Measurements from ENCODE around the gene TMEM94. TPM values are rescaled to one million over a fixed set of nuclear protein-coding genes. Genes with fewer than 3 reads are reported as not detected.

TMEM94 gene
- total and polyA plus RNA-seq, 2 of the 13 experiments (the other 11 are each of a cell fraction or from before 2014, with no cell fraction given), result 32.6 to 134 TPM

DNA sequence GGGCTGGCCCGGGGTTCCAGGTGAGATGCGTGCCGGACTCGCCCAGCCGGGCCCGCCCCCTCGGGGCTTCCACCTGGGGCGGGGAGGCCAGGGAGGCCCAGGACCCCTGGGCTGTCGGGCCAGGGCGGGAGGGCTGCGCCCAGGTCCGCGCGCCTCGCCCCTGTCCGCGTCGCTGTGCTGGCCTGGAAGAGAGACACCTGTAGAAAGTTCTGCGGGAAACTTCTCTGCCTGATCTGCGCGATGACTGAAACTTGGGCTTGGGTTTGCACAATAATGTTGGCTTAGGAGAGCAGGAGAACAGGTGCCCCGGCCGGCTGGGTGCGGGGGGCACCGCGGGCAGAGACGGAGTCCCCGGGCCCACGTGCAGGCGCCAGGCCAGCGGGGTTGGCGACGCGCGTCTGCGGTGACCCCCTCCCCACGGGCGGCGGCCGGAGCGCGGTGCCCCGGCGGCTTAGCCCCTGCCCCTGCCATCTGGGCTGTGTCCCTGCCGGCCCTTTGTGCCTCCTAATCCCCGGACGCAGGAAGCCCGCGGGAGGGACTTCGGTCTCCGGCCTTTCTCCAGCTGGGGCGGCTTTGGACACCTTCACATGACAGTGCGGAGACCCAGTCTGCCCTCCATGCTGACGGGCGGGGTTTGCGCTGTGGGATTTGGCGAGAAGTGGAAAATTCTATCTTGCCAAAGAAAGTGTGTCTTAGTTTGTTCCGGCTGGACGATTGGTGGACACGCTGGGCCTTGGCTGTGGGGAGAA, 69.5 kb downstream of the TMEM94 start (continued):
- TF ChIP-seq FOXJ3 (CRISPR knock-in tag; IDR thresholded peaks at IDR 0.05; ENCODE audit: borderline replicate concordance), result no peak
- no peak for TF ChIP-seq SAFB2 (CRISPR knock-in tag; IDR thresholded peaks at IDR 0.05; ENCODE audit: borderline replicate concordance, low read depth)
- TF ChIP-seq ZNF30 (CRISPR knock-in tag; IDR thresholded peaks at IDR 0.05), result no peak
- no peak for TF ChIP-seq ZNF75D (CRISPR knock-in tag; IDR thresholded peaks at IDR 0.05; ENCODE audit: borderline replicate concordance)
- no peak for TF ChIP-seq HDAC6 (IDR thresholded peaks at IDR 0.05; ENCODE audit: low read depth, low read length)
- TF ChIP-seq, protein P1, sequence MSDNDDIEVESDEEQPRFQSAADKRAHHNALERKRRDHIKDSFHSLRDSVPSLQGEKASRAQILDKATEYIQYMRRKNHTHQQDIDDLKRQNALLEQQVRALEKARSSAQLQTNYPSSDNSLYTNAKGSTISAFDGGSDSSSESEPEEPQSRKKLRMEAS (IDR thresholded peaks at IDR 0.05), result peak; percentile 90
- TF ChIP-seq, protein P2, sequence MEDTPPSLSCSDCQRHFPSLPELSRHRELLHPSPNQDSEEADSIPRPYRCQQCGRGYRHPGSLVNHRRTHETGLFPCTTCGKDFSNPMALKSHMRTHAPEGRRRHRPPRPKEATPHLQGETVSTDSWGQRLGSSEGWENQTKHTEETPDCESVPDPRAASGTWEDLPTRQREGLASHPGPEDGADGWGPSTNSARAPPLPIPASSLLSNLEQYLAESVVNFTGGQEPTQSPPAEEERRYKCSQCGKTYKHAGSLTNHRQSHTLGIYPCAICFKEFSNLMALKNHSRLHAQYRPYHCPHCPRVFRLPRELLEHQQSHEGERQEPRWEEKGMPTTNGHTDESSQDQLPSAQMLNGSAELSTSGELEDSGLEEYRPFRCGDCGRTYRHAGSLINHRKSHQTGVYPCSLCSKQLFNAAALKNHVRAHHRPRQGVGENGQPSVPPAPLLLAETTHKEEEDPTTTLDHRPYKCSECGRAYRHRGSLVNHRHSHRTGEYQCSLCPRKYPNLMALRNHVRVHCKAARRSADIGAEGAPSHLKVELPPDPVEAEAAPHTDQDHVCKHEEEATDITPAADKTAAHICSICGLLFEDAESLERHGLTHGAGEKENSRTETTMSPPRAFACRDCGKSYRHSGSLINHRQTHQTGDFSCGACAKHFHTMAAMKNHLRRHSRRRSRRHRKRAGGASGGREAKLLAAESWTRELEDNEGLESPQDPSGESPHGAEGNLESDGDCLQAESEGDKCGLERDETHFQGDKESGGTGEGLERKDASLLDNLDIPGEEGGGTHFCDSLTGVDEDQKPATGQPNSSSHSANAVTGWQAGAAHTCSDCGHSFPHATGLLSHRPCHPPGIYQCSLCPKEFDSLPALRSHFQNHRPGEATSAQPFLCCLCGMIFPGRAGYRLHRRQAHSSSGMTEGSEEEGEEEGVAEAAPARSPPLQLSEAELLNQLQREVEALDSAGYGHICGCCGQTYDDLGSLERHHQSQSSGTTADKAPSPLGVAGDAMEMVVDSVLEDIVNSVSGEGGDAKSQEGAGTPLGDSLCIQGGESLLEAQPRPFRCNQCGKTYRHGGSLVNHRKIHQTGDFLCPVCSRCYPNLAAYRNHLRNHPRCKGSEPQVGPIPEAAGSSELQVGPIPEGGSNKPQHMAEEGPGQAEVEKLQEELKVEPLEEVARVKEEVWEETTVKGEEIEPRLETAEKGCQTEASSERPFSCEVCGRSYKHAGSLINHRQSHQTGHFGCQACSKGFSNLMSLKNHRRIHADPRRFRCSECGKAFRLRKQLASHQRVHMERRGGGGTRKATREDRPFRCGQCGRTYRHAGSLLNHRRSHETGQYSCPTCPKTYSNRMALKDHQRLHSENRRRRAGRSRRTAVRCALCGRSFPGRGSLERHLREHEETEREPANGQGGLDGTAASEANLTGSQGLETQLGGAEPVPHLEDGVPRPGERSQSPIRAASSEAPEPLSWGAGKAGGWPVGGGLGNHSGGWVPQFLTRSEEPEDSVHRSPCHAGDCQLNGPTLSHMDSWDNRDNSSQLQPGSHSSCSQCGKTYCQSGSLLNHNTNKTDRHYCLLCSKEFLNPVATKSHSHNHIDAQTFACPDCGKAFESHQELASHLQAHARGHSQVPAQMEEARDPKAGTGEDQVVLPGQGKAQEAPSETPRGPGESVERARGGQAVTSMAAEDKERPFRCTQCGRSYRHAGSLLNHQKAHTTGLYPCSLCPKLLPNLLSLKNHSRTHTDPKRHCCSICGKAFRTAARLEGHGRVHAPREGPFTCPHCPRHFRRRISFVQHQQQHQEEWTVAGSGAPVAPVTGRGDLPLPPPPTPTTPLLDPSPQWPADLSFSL (CRISPR knock-in tag; IDR thresholded peaks at IDR 0.05), result no peak
- TF ChIP-seq ZNF12 (CRISPR knock-in tag; IDR thresholded peaks at IDR 0.05), result no peak
- TF ChIP-seq ARNT (IDR thresholded peaks at IDR 0.05), result no peak
- TF ChIP-seq ZNF138 (CRISPR knock-in tag; IDR thresholded peaks at IDR 0.05; ENCODE audit: low read depth), result peak; percentile 63; the same call in 1 of the 2 replicates
- TF ChIP-seq ZEB1 (IDR thresholded peaks at IDR 0.05; ENCODE audit: insufficient replicate concordance, low read depth), result no peak
- no peak for TF ChIP-seq ZNF781 (CRISPR knock-in tag; IDR thresholded peaks at IDR 0.05; ENCODE audit: borderline replicate concordance, not compliant biosample characterization)
- TF ChIP-seq WIZ (CRISPR knock-in tag; IDR thresholded peaks at IDR 0.05), result no peak
- TF ChIP-seq TOE1 (CRISPR knock-in tag; IDR thresholded peaks at IDR 0.05), result no peak
- TF ChIP-seq IKZF4 (CRISPR knock-in tag; IDR thresholded peaks at IDR 0.05; ENCODE audit: borderline replicate concordance, low read depth, not compliant biosample characterization), result no peak
- TF ChIP-seq CBX2 (IDR thresholded peaks at IDR 0.05; ENCODE audit: low read depth, low read length), result no peak
- TF ChIP-seq CBX2 (CRISPR knock-in tag; IDR thresholded peaks at IDR 0.05; ENCODE audit: low read depth), result 0 out of 2 replicates have a peak, but pooled peaks have one; percentile 52
- TF ChIP-seq KLF11 (CRISPR knock-in tag; IDR thresholded peaks at IDR 0.05), result no peak
- no peak for TF ChIP-seq ZNF17 (CRISPR knock-in tag; IDR thresholded peaks at IDR 0.05)
- TF ChIP-seq ZNF678 (CRISPR knock-in tag; IDR thresholded peaks at IDR 0.05), result no peak
- no peak for TF ChIP-seq RXRB (CRISPR knock-in tag; IDR thresholded peaks at IDR 0.05; ENCODE audit: borderline replicate concordance)
- no peak for TF ChIP-seq NBN (conservative IDR thresholded peaks at IDR 0.05)
- TF ChIP-seq IKZF5 (CRISPR knock-in tag; IDR thresholded peaks at IDR 0.05), result 0 out of 2 replicates have a peak, but pooled peaks have one; percentile 41
- no peak for TF ChIP-seq KLF6 (CRISPR knock-in tag; IDR thresholded peaks at IDR 0.05)
- no peak for TF ChIP-seq SPEN (CRISPR knock-in tag; IDR thresholded peaks at IDR 0.05; ENCODE audit: low read depth)

Data from HepG2 (cell line).